ENCODE measurements around the gene PARD3. TPM values are rescaled to one million over a fixed set of nuclear protein-coding genes. Genes with fewer than 3 reads are reported as not detected.
"Not testable (repeated sequence)": the region's sequence is repeated elsewhere in the genome, so short reads cannot be mapped to it uniquely, and the experiment has no call there.

PARD3 gene
- total and polyA plus RNA-seq, 5 donors: 10.5 to 40.3 (median 27.8) TPM

GRCh38 chr10:34273340-34273739 is 541.8 kb downstream of the PARD3 start:
- H3K27ac ChIP-seq (ENCODE audit: low read length): no peak overlapping the region
- WGBS: 98% methylated on average over 1 of the region's 1 CpG

GRCh38 chr10:34272316-34272715 is 542.8 kb downstream of the PARD3 start:
- intact Hi-C loops (cut with DNase I): no loop called here
- ATAC-seq (no peak), DNase-seq (no peak)
- Histone ChIP-seq H3K4me3 (ENCODE audit: low read length) (no peak overlapping the region), H3K27ac (ENCODE audit: low read length) (no peak overlapping the region), H3K9me3 (ENCODE audit: control insufficient read depth, low read length) (no peaks in the 10 kb centered on the region), H3K27me3 (ENCODE audit: control insufficient read depth, insufficient read depth) (no peaks in the 10 kb centered on the region), H3K4me1 (ENCODE audit: control insufficient read depth, insufficient read depth, low read length) (no peaks in the 10 kb centered on the region)
- WGBS: 96% methylated on average over 3 of the region's 3 CpGs

More at GRCh38 chr10:34273340-34273739, 541.8 kb downstream of the PARD3 start:
- no peaks in the 10 kb centered on the region for H3K9me3 ChIP-seq (ENCODE audit: control insufficient read depth, low read length)
- intact Hi-C loops (cut with DNase I): no loop called here
- ATAC-seq (no peak), DNase-seq (no peak)
- H3K4me3 ChIP-seq (ENCODE audit: low read length): no peak overlapping the region
- no peaks in the 10 kb centered on the region for H3K27me3 ChIP-seq (ENCODE audit: control insufficient read depth, insufficient read depth)
- H3K4me1 ChIP-seq (ENCODE audit: control insufficient read depth, insufficient read depth, low read length): no peaks in the 10 kb centered on the region

GRCh38 chr10:34268410-34268809 is 546.7 kb downstream of the PARD3 start:
- WGBS: 90% methylated on average over 1 of the region's 2 CpGs
- not testable (repeated sequence) for ATAC-seq

GRCh38 chr10:34262985-34263384 is 552.1 kb downstream of the PARD3 start:
- ATAC-seq (no peak), DNase-seq (no peak)
- H3K27me3 ChIP-seq (ENCODE audit: control insufficient read depth, insufficient read depth): no peaks in the 10 kb centered on the region
- no peaks in the 10 kb centered on the region for H3K9me3 ChIP-seq (ENCODE audit: control insufficient read depth, low read length)
- 94% methylated on average over 1 of the region's 1 CpG for WGBS
- no peak overlapping the region for H3K4me3 ChIP-seq (ENCODE audit: low read length)
- intact Hi-C loops (cut with DNase I): no loop called here
- no peak overlapping the region for H3K27ac ChIP-seq (ENCODE audit: low read length)
- no peaks in the 10 kb centered on the region for H3K4me1 ChIP-seq (ENCODE audit: control insufficient read depth, insufficient read depth, low read length)

More at GRCh38 chr10:34268410-34268809, 546.7 kb downstream of the PARD3 start:
- H3K4me1 ChIP-seq (ENCODE audit: control insufficient read depth, insufficient read depth, low read length); H3K4me3 ChIP-seq (ENCODE audit: low read length); intact Hi-C loops (cut with DNase I); H3K27ac ChIP-seq (ENCODE audit: low read length); H3K9me3 ChIP-seq (ENCODE audit: control insufficient read depth, low read length); DNase-seq; H3K27me3 ChIP-seq (ENCODE audit: control insufficient read depth, insufficient read depth): not testable (repeated sequence)

- Histone ChIP-seq H3K27me3 (ENCODE audit: control insufficient read depth, insufficient read depth) (no peaks in the 10 kb centered on the region), H3K4me3 (ENCODE audit: low read length) (no peak overlapping the region), H3K9me3 (ENCODE audit: control insufficient read depth, low read length) (no peaks in the 10 kb centered on the region), H3K27ac (ENCODE audit: low read length) (no peak overlapping the region), H3K4me1 (ENCODE audit: control insufficient read depth, insufficient read depth, low read length) (no peaks in the 10 kb centered on the region)
- WGBS: 95% methylated on average over 5 of the region's 5 CpGs
- intact Hi-C loops (cut with DNase I): no loop called here
- ATAC-seq: no peak
- no peak for DNase-seq
Measured at GRCh38 chr10:34260904-34261303, 554.2 kb downstream of the PARD3 start.

GRCh38 chr10:34256216-34256615 is 558.9 kb downstream of the PARD3 start:
- H3K9me3 ChIP-seq (ENCODE audit: control insufficient read depth, low read length): no peaks in the 10 kb centered on the region
- H3K4me1 ChIP-seq (ENCODE audit: control insufficient read depth, insufficient read depth, low read length): peaks cover 4% of the 10 kb centered on the region
- WGBS: 72% methylated on average over 4 of the region's 4 CpGs
- intact Hi-C loops (cut with DNase I): no loop called here
- ATAC-seq (no peak), DNase-seq (no peak)
- no peaks in the 10 kb centered on the region for H3K27me3 ChIP-seq (ENCODE audit: control insufficient read depth, insufficient read depth)
- H3K4me3 ChIP-seq (ENCODE audit: low read length): no peak overlapping the region
- H3K27ac ChIP-seq (ENCODE audit: low read length): no peak overlapping the region

GRCh38 chr10:34255035-34255434 is 560.1 kb downstream of the PARD3 start:
- ATAC-seq: no peak
- no peaks in the 10 kb centered on the region for H3K27me3 ChIP-seq (ENCODE audit: control insufficient read depth, insufficient read depth)
- intact Hi-C loops (cut with DNase I): no loop called here
- H3K4me1 ChIP-seq (ENCODE audit: control insufficient read depth, insufficient read depth, low read length): peaks cover 4% of the 10 kb centered on the region
- H3K9me3 ChIP-seq (ENCODE audit: control insufficient read depth, low read length): no peaks in the 10 kb centered on the region
- no peak for DNase-seq
- no peak overlapping the region for H3K27ac ChIP-seq (ENCODE audit: low read length)
- 74% methylated on average over 3 of the region's 3 CpGs for WGBS
- no peak overlapping the region for H3K4me3 ChIP-seq (ENCODE audit: low read length)

GRCh38 chr10:34254596-34254995 is 560.5 kb downstream of the PARD3 start:
- no peak overlapping the region for H3K27ac ChIP-seq (ENCODE audit: low read length)
- DNase-seq (no peak), ATAC-seq (peak in 1 of 2 donors; percentile 56)
- H3K4me3 ChIP-seq (ENCODE audit: low read length): no peak overlapping the region
- H3K9me3 ChIP-seq (ENCODE audit: control insufficient read depth, low read length): no peaks in the 10 kb centered on the region
- intact Hi-C loops (cut with DNase I): no loop called here
- H3K27me3 ChIP-seq (ENCODE audit: control insufficient read depth, insufficient read depth): no peaks in the 10 kb centered on the region
- peaks cover 4% of the 10 kb centered on the region for H3K4me1 ChIP-seq (ENCODE audit: control insufficient read depth, insufficient read depth, low read length)

GRCh38 chr10:34252111-34252510 is 563.0 kb downstream of the PARD3 start:
- Histone ChIP-seq H3K4me3 (ENCODE audit: low read length) (no peak overlapping the region), H3K4me1 (ENCODE audit: control insufficient read depth, insufficient read depth, low read length) (peaks cover 4% of the 10 kb centered on the region), H3K9me3 (ENCODE audit: control insufficient read depth, low read length) (no peaks in the 10 kb centered on the region), H3K27me3 (ENCODE audit: control insufficient read depth, insufficient read depth) (no peaks in the 10 kb centered on the region), H3K27ac (ENCODE audit: low read length) (no peak overlapping the region)
- ATAC-seq: peak; percentile 56 to 86
- intact Hi-C loops (cut with DNase I): no loop called here
- WGBS: 49% methylated on average over 7 of the region's 7 CpGs
- DNase-seq: peak; percentile 7 to 34 (median 33)

- 91% methylated on average over 4 of the region's 4 CpGs for WGBS
- Histone ChIP-seq H3K4me1 (ENCODE audit: control insufficient read depth, insufficient read depth, low read length) (peaks cover 4% of the 10 kb centered on the region), H3K27me3 (ENCODE audit: control insufficient read depth, insufficient read depth) (no peaks in the 10 kb centered on the region), H3K27ac (ENCODE audit: low read length) (no peak overlapping the region), H3K9me3 (ENCODE audit: control insufficient read depth, low read length) (no peaks in the 10 kb centered on the region), H3K4me3 (ENCODE audit: low read length) (no peak overlapping the region)
- intact Hi-C loops (cut with DNase I): no loop called here
- no peak for ATAC-seq
- DNase-seq: no peak
Measured at GRCh38 chr10:34251177-34251576, 563.9 kb downstream of the PARD3 start.

GRCh38 chr10:34250722-34251121 is 564.4 kb downstream of the PARD3 start:
- no peak for DNase-seq
- Histone ChIP-seq H3K27ac (ENCODE audit: low read length) (no peak overlapping the region), H3K9me3 (ENCODE audit: control insufficient read depth, low read length) (no peaks in the 10 kb centered on the region), H3K4me1 (ENCODE audit: control insufficient read depth, insufficient read depth, low read length) (peaks cover 4% of the 10 kb centered on the region), H3K4me3 (ENCODE audit: low read length) (no peak overlapping the region), H3K27me3 (ENCODE audit: control insufficient read depth, insufficient read depth) (no peaks in the 10 kb centered on the region)
- WGBS: 79% methylated on average over 3 of the region's 3 CpGs
- intact Hi-C loops (cut with DNase I): no loop called here
- no peak for ATAC-seq

- H3K9me3 ChIP-seq (ENCODE audit: control insufficient read depth, low read length): no peaks in the 10 kb centered on the region
- DNase-seq (peak in 1 of 3 donors; percentile 6), ATAC-seq (no peak)
- intact Hi-C loops (cut with DNase I): no loop called here
- peaks cover 4% of the 10 kb centered on the region for H3K4me1 ChIP-seq (ENCODE audit: control insufficient read depth, insufficient read depth, low read length)
- H3K27ac ChIP-seq (ENCODE audit: low read length): no peak overlapping the region
- 83% methylated on average over 4 of the region's 4 CpGs for WGBS
- no peak overlapping the region for H3K4me3 ChIP-seq (ENCODE audit: low read length)
- H3K27me3 ChIP-seq (ENCODE audit: control insufficient read depth, insufficient read depth): no peaks in the 10 kb centered on the region
Measured at GRCh38 chr10:34249634-34250033, 565.5 kb downstream of the PARD3 start.
